H1 (cell line): Measurements from ENCODE around the gene CAMTA1. TPM values are rescaled to one million over a fixed set of nuclear protein-coding genes. Genes with fewer than 3 reads are reported as not detected.

Experiments
- CTCF ChIA-PET: fragments of 300-600 bp; sonication (Branson Sonifier 250); formaldehyde crosslinking; loops from one replicate; lab custom pipeline; 2021; ENCODE audit not compliant: partially characterized antibody; lab: Charles Lee
- POLR2A ChIA-PET: fragments of 300-600 bp; sonication (Branson Sonifier 250); formaldehyde crosslinking; loops from one replicate; lab custom pipeline; 2021; ENCODE audit warnings: inconsistent platforms; ENCODE audit not compliant: partially characterized antibody; lab: Charles Lee
- DNase-seq, 2 experiments: peaks; one replicate each; pipeline versions ENCODE4 v3.0.0 to v3.0.0-alpha.2; 2010 to 2022; ENCODE audit warnings: low spot score in 2 of 2, low read depth in 1 of 2, mixed read lengths in 1 of 2
- FAIRE-seq: peaks from 2 replicates; lab custom pipeline; 2011; peaks lifted over from hg19 to GRCh38; lab: Jason Lieb, UNC
- H2AFZ ChIP-seq: 2 replicates; pipeline ENCODE4 v1.8.1; 2012; ENCODE audit warnings: low read length, inconsistent platforms
- H2AK5ac ChIP-seq: 2 replicates; pipeline ENCODE4 v1.6.1; 2013; ENCODE audit warnings: low read depth, low read length
- H2BK120ac ChIP-seq: replicated peaks from 2 replicates; pipeline ENCODE3; 2013; ENCODE audit warnings: low read depth, low read length, inconsistent platforms
- H2BK12ac ChIP-seq: 2 replicates; pipeline ENCODE4 v1.6.1; 2013; ENCODE audit warnings: low read depth, low read length
- H2BK15ac ChIP-seq: 2 replicates; pipeline ENCODE4 v1.6.1; 2013; ENCODE audit warnings: low read length
- H2BK20ac ChIP-seq: 2 replicates; pipeline ENCODE4 v1.6.1; 2013; ENCODE audit warnings: low read length
- H2BK5ac ChIP-seq: 2 replicates; pipeline ENCODE4 v1.6.1; 2013; ENCODE audit warnings: low read depth, low read length
- H3K14ac ChIP-seq: 2 replicates; pipeline ENCODE4 v1.6.1; 2013; ENCODE audit warnings: inconsistent platforms; ENCODE audit not compliant: insufficient read length
- H3K18ac ChIP-seq: 2 replicates; pipeline ENCODE4 v1.6.1; 2013; ENCODE audit warnings: low read length; ENCODE audit errors: extremely low read depth
- H3K23ac ChIP-seq: 2 replicates; pipeline ENCODE4 v1.6.1; 2013; ENCODE audit warnings: inconsistent platforms; ENCODE audit not compliant: insufficient read length
- H3K23me2 ChIP-seq: 2 replicates; pipeline ENCODE4 v1.6.1; 2013; ENCODE audit warnings: low read depth, low read length
- H3K27ac ChIP-seq: 2 replicates; pipeline ENCODE4 v1.6.1; 2011; ENCODE audit warnings: low read depth, low read length, inconsistent platforms
- H3K27me3 ChIP-seq, 4 experiments: replicated peaks in 1 of 4; 1 replicate in 1 of 4; 2 replicates in 3 of 4; pipeline versions ENCODE4 v1.6.1 to v1.8.1; 2011 to 2013; ENCODE audit warnings: low read length in 3 of 4, mild to moderate bottlenecking in 3 of 4, inconsistent platforms in 2 of 4, mixed read lengths in 2 of 4, moderate library complexity in 1 of 4; ENCODE audit not compliant: control insufficient read depth in 3 of 4, insufficient read depth in 3 of 4; ENCODE audit errors: extremely low read depth in 1 of 4
- H3K36me3 ChIP-seq, 4 experiments: 2 replicates each; pipeline versions ENCODE4 v1.6.1 to v1.8.1; 2011 to 2013; ENCODE audit warnings: mild to moderate bottlenecking in 4 of 4, low read length in 3 of 4, moderate library complexity in 2 of 4, control low read depth in 1 of 4, inconsistent platforms in 1 of 4; ENCODE audit not compliant: insufficient read depth in 4 of 4, control insufficient read depth in 2 of 4
- H3K4ac ChIP-seq: replicated peaks from 2 replicates; pipeline ENCODE3; 2013; ENCODE audit warnings: low read length, low read depth, mixed read lengths, inconsistent platforms; ENCODE audit not compliant: insufficient read length
- H3K4me1 ChIP-seq, 4 experiments: replicated peaks in 1 of 4; 1 replicate in 1 of 4; 2 replicates in 3 of 4; pipeline versions ENCODE4 v1.6.1 to v1.8.1; 2011 to 2013; ENCODE audit warnings: low read length in 3 of 4, inconsistent platforms in 2 of 4, mixed read lengths in 1 of 4; ENCODE audit not compliant: insufficient read depth in 4 of 4, control insufficient read depth in 3 of 4
- H3K4me2 ChIP-seq, 2 experiments: 2 replicates each; pipeline versions ENCODE4 v1.6.1 to v1.8.1; 2011 to 2013; ENCODE audit warnings: low read depth in 2 of 2, low read length in 2 of 2, control low read depth in 1 of 2, inconsistent platforms in 1 of 2, mild to moderate bottlenecking in 1 of 2; ENCODE audit not compliant: insufficient read depth in 1 of 2
- H3K4me3 ChIP-seq, 4 experiments: fragments of 200-600, 300-600 bp in 1 of 4; sonication (generic), shearing (Covaris generic), sonication (Bioruptor Twin) in 1 of 4; 2 replicates each; pipeline versions ENCODE4 v1.5.1 to v1.8.1; 2011 to 2016; ENCODE audit warnings: low read length in 4 of 4, low read depth in 3 of 4, control low read depth in 2 of 4, inconsistent platforms in 2 of 4, mild to moderate bottlenecking in 2 of 4, mixed read lengths in 1 of 4, moderate library complexity in 1 of 4; ENCODE audit not compliant: insufficient read depth in 2 of 4; ENCODE audit errors: extremely low read depth in 1 of 4
- H3K56ac ChIP-seq: replicated peaks from 2 replicates; pipeline ENCODE3; 2013; ENCODE audit warnings: low read depth, mild to moderate bottlenecking, mixed read lengths, low read length, inconsistent platforms; ENCODE audit not compliant: insufficient read length
- H3K79me1 ChIP-seq: 2 replicates; pipeline ENCODE4 v1.6.1; 2013; ENCODE audit warnings: low read depth, low read length, control low read depth
- H3K79me2 ChIP-seq, 2 experiments: 2 replicates each; pipeline versions ENCODE4 v1.6.1 to v1.8.1; 2012 to 2013; ENCODE audit warnings: low read length in 2 of 2, mild to moderate bottlenecking in 2 of 2, inconsistent platforms in 1 of 2; ENCODE audit not compliant: insufficient read depth in 2 of 2, control insufficient read depth in 1 of 2
- H3K9ac ChIP-seq, 4 experiments: replicated peaks in 1 of 4; 1 replicate in 1 of 4; 2 replicates in 3 of 4; pipeline versions ENCODE4 v1.6.1 to v1.8.1; 2011 to 2013; ENCODE audit warnings: low read depth in 3 of 4, low read length in 3 of 4, control low read depth in 2 of 4, mild to moderate bottlenecking in 2 of 4, moderate library complexity in 2 of 4, inconsistent platforms in 1 of 4; ENCODE audit errors: extremely low read depth in 1 of 4
- H3K9me3 ChIP-seq, 2 experiments: 2 replicates each; pipeline versions ENCODE4 v1.6.1 to v1.8.1; 2012 to 2013; ENCODE audit warnings: mild to moderate bottlenecking in 2 of 2, moderate library complexity in 2 of 2, control low read depth in 1 of 2, inconsistent platforms in 1 of 2, low read depth in 1 of 2, low read length in 1 of 2, mixed read lengths in 1 of 2; ENCODE audit not compliant: insufficient read depth in 2 of 2
- H4K20me1 ChIP-seq, 2 experiments: replicated peaks in 1 of 2; 2 replicates each; pipeline versions ENCODE3 to v1.8.1; 2011 to 2013; ENCODE audit warnings: inconsistent platforms in 2 of 2, low read length in 2 of 2, mild to moderate bottlenecking in 1 of 2; ENCODE audit not compliant: insufficient read depth in 2 of 2, control insufficient read depth in 1 of 2
- H4K5ac ChIP-seq: 2 replicates; pipeline ENCODE4 v1.6.1; 2013; ENCODE audit warnings: low read length, low read depth, mixed read lengths, inconsistent platforms; ENCODE audit not compliant: insufficient read length
- H4K8ac ChIP-seq: 2 replicates; pipeline ENCODE4 v1.8.0; 2013; ENCODE audit warnings: mild to moderate bottlenecking, moderate library complexity, low read length, inconsistent platforms; ENCODE audit not compliant: insufficient read depth; ENCODE audit errors: extremely low read depth
- H4K91ac ChIP-seq: replicated peaks from 2 replicates; pipeline ENCODE3; 2013; ENCODE audit warnings: low read length, mixed read lengths, inconsistent platforms; ENCODE audit not compliant: insufficient read length
- CHD1 ChIP-seq: IDR thresholded peaks from 2 replicates; pipeline ENCODE4 v1.6.1; 2012; ENCODE audit warnings: low read depth, low read length, improper control_type of control experiment
- CREB1 ChIP-seq: IDR thresholded peaks from 2 replicates; pipeline ENCODE4 v1.6.1; 2012; ENCODE audit warnings: inconsistent platforms
- CTBP2 ChIP-seq: IDR thresholded peaks from 2 replicates; pipeline ENCODE4 v1.7.0; 2011; ENCODE audit warnings: borderline replicate concordance, mild to moderate bottlenecking, moderate library complexity, mixed read lengths, low read length; ENCODE audit not compliant: insufficient read depth, insufficient read length
- GTF2F1 ChIP-seq: IDR thresholded peaks from 2 replicates; pipeline ENCODE4 v1.6.1; 2012; ENCODE audit warnings: low read depth, low read length, improper control_type of control experiment, borderline replicate concordance
- MAFK ChIP-seq: IDR thresholded peaks from 2 replicates; pipeline ENCODE4 v1.6.1; 2012; ENCODE audit warnings: low read depth, mild to moderate bottlenecking, improper control_type of control experiment, low read length
- WGBS, 2 experiments: shearing (Covaris generic) in 1 of 2; methylation state at CpG; one replicate each; pipeline versions ENCODE4 v1.1.6 to v1.1.7; 2013 to 2015; ENCODE audit warnings: low lambda C conversion rate in 2 of 2, mixed read lengths in 2 of 2, inconsistent platforms in 1 of 2, low coverage in 1 of 2, missing lambda C conversion rate in 1 of 2; ENCODE audit not compliant: insufficient replicate concordance in 2 of 2, insufficient coverage in 1 of 2, insufficient read length in 1 of 2; ENCODE audit errors: extremely low coverage in 1 of 2, missing lambda C conversion rate in 1 of 2; 5-methylcytosine and 5-hydroxymethylcytosine counted together
- polyA plus RNA-seq, 7 experiments: library from polyadenylated mRNA; depleted of rRNA in 3 of 7; stranded (reverse) in 5 of 7; unstranded in 2 of 7; fragments of >200 nt in 5 of 7; fragments of 200-250 nt in 2 of 7; gene quantifications; 1 replicate in 5 of 7; 2 replicates in 1 of 7; 4 replicates in 1 of 7; pipeline versions ENCODE4 v1.2.1 to v1.2.3, GENCODE V29; 2011 to 2013; ENCODE audit warnings: missing spikeins in 2 of 7, mixed read lengths in 2 of 7
- total RNA-seq: library from RNA; stranded (reverse); fragmentation: NEBNext Ultra II Directional; extraction: Animal tissue kit (Norgen Biotek cat#: 25700); gene quantifications from 2 replicates; pipeline ENCODE4 v1.2.1, GENCODE V29; 2021

CAMTA1 gene
- total and polyA plus RNA-seq, 2 of the 8 experiments (the other 6 are each of a cell fraction or from before 2014, with no cell fraction given): 65.0 to 119 TPM

GRCh38 chr1:7095343-7095964 is 310.2 kb downstream of the CAMTA1 start:
- FAIRE-seq (no peak), DNase-seq (no peak)
- no peak overlapping the region for H3K18ac ChIP-seq
- no peak overlapping the region for H2BK15ac ChIP-seq
- H3K4ac ChIP-seq: no peak overlapping the region
- H3K23ac ChIP-seq: no peak overlapping the region
- H3K79me1 ChIP-seq: no peaks in the 10 kb centered on the region
- no peaks in the 10 kb centered on the region; a peak in 1 of 7 replicates for H3K4me1 ChIP-seq
- H4K91ac ChIP-seq: no peak overlapping the region
- peak overlapping the region; percentile 51; the same call in 1 of the 2 replicates for H4K8ac ChIP-seq
- WGBS, 2 experiments: 91% methylated on average over 12 of the region's 12 CpGs; no CpG with 5 or more reads in 1 of the 2 experiments
- H3K14ac ChIP-seq: no peak overlapping the region
- no peaks in the 10 kb centered on the region for H3K9me3 ChIP-seq
- POLR2A ChIA-PET: no interaction called here
- no peak overlapping the region for H3K4me3 ChIP-seq
- H2BK12ac ChIP-seq: no peak overlapping the region
- no peak overlapping the region for H2AFZ ChIP-seq
- H3K27ac ChIP-seq: no peak overlapping the region
- H4K5ac ChIP-seq: no peak overlapping the region
- no peak overlapping the region for H3K9ac ChIP-seq
- H4K20me1 ChIP-seq: no peaks in the 10 kb centered on the region
- H3K36me3 ChIP-seq: no peaks in the 10 kb centered on the region
- H2BK5ac ChIP-seq: no peak overlapping the region
- H3K56ac ChIP-seq: no peak overlapping the region
- H3K4me2 ChIP-seq: no peak overlapping the region
- no peak overlapping the region for H2BK20ac ChIP-seq
- no peaks in the 10 kb centered on the region for H3K79me2 ChIP-seq
- H2AK5ac ChIP-seq: no peak overlapping the region
- no peaks in the 10 kb centered on the region for H3K27me3 ChIP-seq
- H2BK120ac ChIP-seq: no peak overlapping the region
- H3K23me2 ChIP-seq: no peaks in the 10 kb centered on the region
- TF ChIP-seq MAFK (no peak), CHD1 (no peak), CREB1 (no peak), CTBP2 (no peak), GTF2F1 (no peak)
- CTCF ChIA-PET: interaction anchor here (1.1 to 2.1 kb wide), 5 partner anchors 10 to 53 kb away, joined by 3 to 7 read pairs (median 5); no protein-coding TSS in a partner anchor
